HEK293 (cell line): Measurements from ENCODE around the gene NOL4L.

Experiments
- CTCF ChIA-PET: fragments of 350-600 bp; formaldehyde crosslinking; extraction: SDS; loops from one replicate; lab custom pipeline; 2021; ENCODE audit warnings: antibody characterized with exemption; lab: Yijun Ruan, JAX
- POLR2A ChIA-PET: fragments of 300-600 bp; formaldehyde crosslinking; extraction: SDS; loops from one replicate; lab custom pipeline; 2020; ENCODE audit warnings: antibody characterized with exemption, inconsistent platforms; lab: Yijun Ruan, JAX
- H3K27ac ChIP-seq: fragments of 200-500 bp; sonication (Bioruptor generic); 2 replicates; pipeline ENCODE4 v1.5.1; 2014; ENCODE audit warnings: low read depth, low read length, control low read depth, inconsistent platforms; ENCODE audit errors: extremely low read depth
- H3K36me3 ChIP-seq, 2 experiments: fragments of 200-500 bp in 1 of 2; sonication (Bioruptor generic) in 1 of 2; 1 replicate in 1 of 2; 2 replicates in 1 of 2; pipeline ENCODE4 v1.5.1; 2014 to 2017; ENCODE audit warnings: inconsistent platforms in 2 of 2, low read length in 2 of 2; ENCODE audit not compliant: control insufficient read depth in 2 of 2, insufficient read depth in 1 of 2
- H3K4me1 ChIP-seq: fragments of 200-500 bp; sonication (Bioruptor generic); 2 replicates; pipeline ENCODE4 v1.5.1; 2014; ENCODE audit warnings: mild to moderate bottlenecking, low read length, inconsistent platforms; ENCODE audit not compliant: control insufficient read depth, insufficient read depth
- H3K4me3 ChIP-seq: 2 replicates; pipeline ENCODE4 v1.5.1; 2011; ENCODE audit warnings: low read depth, mild to moderate bottlenecking, control low read depth, low read length, moderate library complexity
- H3K9me3 ChIP-seq: fragments of 200-500 bp; sonication (Bioruptor generic); 2 replicates; pipeline ENCODE4 v1.5.1; 2014; ENCODE audit warnings: low read depth, low read length, inconsistent platforms; ENCODE audit not compliant: control insufficient read depth, insufficient read depth
- BCL11B ChIP-seq: fragments of 450-650 bp; formaldehyde crosslinking; IDR thresholded peaks from 2 replicates; pipeline ENCODE4 v1.5.1; 2016; ENCODE audit warnings: low read depth, missing biosample characterization, missing genetic modification characterization
- FEZF1 ChIP-seq: fragments of 450-650 bp; formaldehyde crosslinking; IDR thresholded peaks from 2 replicates; pipeline ENCODE4 v1.5.1; 2016; ENCODE audit warnings: missing biosample characterization, missing genetic modification characterization
- GFI1B ChIP-seq: fragments of 450-650 bp; formaldehyde crosslinking; IDR thresholded peaks from 2 replicates; pipeline ENCODE4 v1.5.1; 2016; ENCODE audit warnings: missing biosample characterization, missing genetic modification characterization
- GLIS2 ChIP-seq: fragments of 450-650 bp; formaldehyde crosslinking; IDR thresholded peaks from 2 replicates; pipeline ENCODE4 v1.5.1; 2016; ENCODE audit warnings: missing biosample characterization, missing genetic modification characterization
- SP2 ChIP-seq: fragments of 450-650 bp; formaldehyde crosslinking; IDR thresholded peaks from 2 replicates; pipeline ENCODE4 v1.5.1; 2016; ENCODE audit warnings: missing biosample characterization, missing genetic modification characterization
- ZBTB8A ChIP-seq: fragments of 450-650 bp; formaldehyde crosslinking; IDR thresholded peaks from 2 replicates; pipeline ENCODE4 v1.5.1; 2016; ENCODE audit warnings: missing biosample characterization, missing genetic modification characterization
- ZIC2 ChIP-seq: fragments of 450-650 bp; formaldehyde crosslinking; IDR thresholded peaks from 2 replicates; pipeline ENCODE4 v1.5.1; 2016; ENCODE audit warnings: missing biosample characterization, missing genetic modification characterization
- ZNF114 ChIP-seq: fragments of 450-650 bp; formaldehyde crosslinking; IDR thresholded peaks from 2 replicates; pipeline ENCODE4 v1.5.0; 2017; ENCODE audit warnings: missing biosample characterization, missing genetic modification characterization
- ZNF121 ChIP-seq: fragments of 450-650 bp; formaldehyde crosslinking; IDR thresholded peaks from 2 replicates; pipeline ENCODE4 v1.5.1; 2016; ENCODE audit warnings: missing biosample characterization, missing genetic modification characterization
- ZNF211 ChIP-seq: fragments of 450-650 bp; formaldehyde crosslinking; IDR thresholded peaks from 2 replicates; pipeline ENCODE4 v1.5.1; 2016; ENCODE audit warnings: low read depth, missing biosample characterization, missing genetic modification characterization
- ZNF274 ChIP-seq, 2 experiments: fragments of 200-500 bp in 1 of 2; fragments of 450-650 bp in 1 of 2; sonication (Bioruptor generic) in 1 of 2; formaldehyde crosslinking in 1 of 2; IDR thresholded peaks; 2 replicates each; pipeline versions ENCODE4 v1.5.1 to v1.6.1; 2014 to 2016; ENCODE audit warnings: borderline replicate concordance in 1 of 2, inconsistent platforms in 1 of 2, low read length in 1 of 2, missing biosample characterization in 1 of 2, missing genetic modification characterization in 1 of 2
- ZNF354C ChIP-seq: fragments of 450-650 bp; formaldehyde crosslinking; IDR thresholded peaks from 2 replicates; pipeline ENCODE4 v1.5.1; 2016; ENCODE audit warnings: missing biosample characterization, missing genetic modification characterization, low read depth, borderline replicate concordance
- ZNF501 ChIP-seq: fragments of 450-650 bp; formaldehyde crosslinking; IDR thresholded peaks from 2 replicates; pipeline ENCODE4 v1.5.1; 2016; ENCODE audit warnings: missing biosample characterization, missing genetic modification characterization
- ZNF623 ChIP-seq: fragments of 450-650 bp; formaldehyde crosslinking; IDR thresholded peaks from 2 replicates; pipeline ENCODE4 v1.5.1; 2016; ENCODE audit warnings: missing biosample characterization, missing genetic modification characterization
- ZNF785 ChIP-seq: fragments of 450-650 bp; formaldehyde crosslinking; IDR thresholded peaks from 2 replicates; pipeline ENCODE4 v1.5.1; 2016; ENCODE audit warnings: missing biosample characterization, missing genetic modification characterization
- TF ChIP-seq, protein P1 (sequence below): fragments of 450-650 bp; formaldehyde crosslinking; IDR thresholded peaks from 2 replicates; pipeline ENCODE4 v1.5.1; 2016; ENCODE audit warnings: missing biosample characterization, missing genetic modification characterization
- TF ChIP-seq, protein P2 (sequence below): fragments of 450-650 bp; formaldehyde crosslinking; IDR thresholded peaks from 2 replicates; pipeline ENCODE4 v1.5.1; 2016; ENCODE audit warnings: missing biosample characterization, missing genetic modification characterization
- TF ChIP-seq, protein P3 (sequence below): fragments of 450-650 bp; formaldehyde crosslinking; conservative IDR thresholded peaks from 2 replicates; pipeline ENCODE4 v1.5.1; 2016; ENCODE audit warnings: low read depth, missing biosample characterization, missing genetic modification characterization
- TF ChIP-seq, protein P4 (sequence below): IDR thresholded peaks from 2 replicates; pipeline ENCODE4 v1.6.1; 2011; ENCODE audit warnings: mild to moderate bottlenecking, low read depth, low read length, borderline replicate concordance

NOL4L gene

DNA sequence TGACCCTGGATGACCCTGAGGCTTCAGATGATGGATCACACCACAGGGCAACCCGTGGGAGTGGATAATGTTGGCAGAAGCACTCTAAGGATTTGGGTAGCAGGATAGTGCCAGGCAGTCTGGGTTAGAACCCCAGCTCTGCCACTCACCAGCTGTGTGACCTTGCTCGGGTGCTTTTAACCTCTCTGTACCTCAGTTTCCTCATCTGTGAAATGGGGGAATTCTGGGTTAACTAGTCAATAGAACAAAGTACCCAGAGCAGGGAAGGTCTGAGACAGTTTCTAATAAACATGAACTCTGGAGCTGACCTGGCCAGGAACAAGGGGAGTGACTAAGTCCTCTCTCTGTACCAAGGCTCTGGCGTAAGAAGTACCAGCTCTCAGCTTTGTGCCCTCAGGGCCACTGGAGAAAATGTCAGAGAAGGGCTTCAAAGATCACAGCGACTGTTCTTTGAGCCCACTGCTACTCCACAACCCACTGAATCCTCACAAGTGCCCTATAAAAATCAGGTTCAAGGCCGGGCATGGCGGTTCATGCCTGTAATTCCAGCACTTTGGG is 14.7 kb upstream of the NOL4L start:
- CTCF ChIA-PET, result no interaction called here
- Histone ChIP-seq H3K4me1 (no peaks in the 10 kb centered on the region), H3K27ac (no peak overlapping the region), H3K4me3 (no peak overlapping the region), H3K9me3 (no peaks in the 10 kb centered on the region), H3K36me3 (no peaks in the 10 kb centered on the region)
- TF ChIP-seq, protein P1, sequence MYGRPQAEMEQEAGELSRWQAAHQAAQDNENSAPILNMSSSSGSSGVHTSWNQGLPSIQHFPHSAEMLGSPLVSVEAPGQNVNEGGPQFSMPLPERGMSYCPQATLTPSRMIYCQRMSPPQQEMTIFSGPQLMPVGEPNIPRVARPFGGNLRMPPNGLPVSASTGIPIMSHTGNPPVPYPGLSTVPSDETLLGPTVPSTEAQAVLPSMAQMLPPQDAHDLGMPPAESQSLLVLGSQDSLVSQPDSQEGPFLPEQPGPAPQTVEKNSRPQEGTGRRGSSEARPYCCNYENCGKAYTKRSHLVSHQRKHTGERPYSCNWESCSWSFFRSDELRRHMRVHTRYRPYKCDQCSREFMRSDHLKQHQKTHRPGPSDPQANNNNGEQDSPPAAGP (tag by site-specific recombination), result no peak
- TF ChIP-seq FEZF1 (tag by site-specific recombination) (no peak), GFI1B (tag by site-specific recombination) (no peak), ZNF274 (IDR thresholded peaks at IDR 0.05; ENCODE audit: low read length) (no peak), ZNF274 (tag by site-specific recombination; IDR thresholded peaks at IDR 0.05; ENCODE audit: borderline replicate concordance) (no peak), ZNF114 (no peak), ZNF211 (tag by site-specific recombination) (no peak), ZNF785 (no peak)
- TF ChIP-seq, protein P2, sequence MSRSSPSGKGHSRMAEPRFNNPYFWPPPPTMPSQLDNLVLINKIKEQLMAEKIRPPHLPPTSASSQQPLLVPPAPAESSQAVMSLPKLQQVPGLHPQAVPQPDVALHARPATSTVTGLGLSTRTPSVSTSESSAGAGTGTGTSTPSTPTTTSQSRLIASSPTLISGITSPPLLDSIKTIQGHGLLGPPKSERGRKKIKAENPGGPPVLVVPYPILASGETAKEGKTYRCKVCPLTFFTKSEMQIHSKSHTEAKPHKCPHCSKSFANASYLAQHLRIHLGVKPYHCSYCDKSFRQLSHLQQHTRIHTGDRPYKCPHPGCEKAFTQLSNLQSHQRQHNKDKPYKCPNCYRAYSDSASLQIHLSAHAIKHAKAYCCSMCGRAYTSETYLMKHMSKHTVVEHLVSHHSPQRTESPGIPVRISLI (tag by site-specific recombination), result no peak
- TF ChIP-seq, protein P3, sequence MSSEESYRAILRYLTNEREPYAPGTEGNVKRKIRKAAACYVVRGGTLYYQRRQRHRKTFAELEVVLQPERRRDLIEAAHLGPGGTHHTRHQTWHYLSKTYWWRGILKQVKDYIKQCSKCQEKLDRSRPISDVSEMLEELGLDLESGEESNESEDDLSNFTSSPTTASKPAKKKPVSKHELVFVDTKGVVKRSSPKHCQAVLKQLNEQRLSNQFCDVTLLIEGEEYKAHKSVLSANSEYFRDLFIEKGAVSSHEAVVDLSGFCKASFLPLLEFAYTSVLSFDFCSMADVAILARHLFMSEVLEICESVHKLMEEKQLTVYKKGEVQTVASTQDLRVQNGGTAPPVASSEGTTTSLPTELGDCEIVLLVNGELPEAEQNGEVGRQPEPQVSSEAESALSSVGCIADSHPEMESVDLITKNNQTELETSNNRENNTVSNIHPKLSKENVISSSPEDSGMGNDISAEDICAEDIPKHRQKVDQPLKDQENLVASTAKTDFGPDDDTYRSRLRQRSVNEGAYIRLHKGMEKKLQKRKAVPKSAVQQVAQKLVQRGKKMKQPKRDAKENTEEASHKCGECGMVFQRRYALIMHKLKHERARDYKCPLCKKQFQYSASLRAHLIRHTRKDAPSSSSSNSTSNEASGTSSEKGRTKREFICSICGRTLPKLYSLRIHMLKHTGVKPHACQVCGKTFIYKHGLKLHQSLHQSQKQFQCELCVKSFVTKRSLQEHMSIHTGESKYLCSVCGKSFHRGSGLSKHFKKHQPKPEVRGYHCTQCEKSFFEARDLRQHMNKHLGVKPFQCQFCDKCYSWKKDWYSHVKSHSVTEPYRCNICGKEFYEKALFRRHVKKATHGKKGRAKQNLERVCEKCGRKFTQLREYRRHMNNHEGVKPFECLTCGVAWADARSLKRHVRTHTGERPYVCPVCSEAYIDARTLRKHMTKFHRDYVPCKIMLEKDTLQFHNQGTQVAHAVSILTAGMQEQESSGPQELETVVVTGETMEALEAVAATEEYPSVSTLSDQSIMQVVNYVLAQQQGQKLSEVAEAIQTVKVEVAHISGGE (tag by site-specific recombination), result no peak
- TF ChIP-seq, protein P4, sequence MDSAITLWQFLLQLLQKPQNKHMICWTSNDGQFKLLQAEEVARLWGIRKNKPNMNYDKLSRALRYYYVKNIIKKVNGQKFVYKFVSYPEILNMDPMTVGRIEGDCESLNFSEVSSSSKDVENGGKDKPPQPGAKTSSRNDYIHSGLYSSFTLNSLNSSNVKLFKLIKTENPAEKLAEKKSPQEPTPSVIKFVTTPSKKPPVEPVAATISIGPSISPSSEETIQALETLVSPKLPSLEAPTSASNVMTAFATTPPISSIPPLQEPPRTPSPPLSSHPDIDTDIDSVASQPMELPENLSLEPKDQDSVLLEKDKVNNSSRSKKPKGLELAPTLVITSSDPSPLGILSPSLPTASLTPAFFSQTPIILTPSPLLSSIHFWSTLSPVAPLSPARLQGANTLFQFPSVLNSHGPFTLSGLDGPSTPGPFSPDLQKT, result no peak
- POLR2A ChIA-PET, result no interaction called here

DNA sequence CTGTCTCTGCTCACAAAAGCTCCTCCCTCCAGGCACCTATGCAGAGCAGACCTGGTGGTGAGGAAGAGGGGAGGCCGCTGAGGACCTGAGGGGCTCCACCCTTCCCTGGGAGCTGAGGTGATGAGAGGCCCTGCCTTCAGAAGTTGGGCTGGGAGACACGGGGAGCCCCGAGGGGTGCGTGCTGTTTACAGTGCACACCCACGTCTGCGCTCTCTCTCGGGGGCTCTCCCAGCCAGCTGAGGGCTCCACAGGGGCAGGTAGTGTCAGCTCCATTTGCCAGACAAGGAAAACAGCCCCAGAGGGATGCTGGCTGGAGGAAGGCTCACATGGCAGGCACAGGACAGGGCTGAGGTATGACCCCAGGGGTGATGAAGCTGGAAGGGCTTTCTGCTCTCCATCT is 13.5 kb upstream of the NOL4L start:
- ChIA-PET CTCF (interaction anchor here (0.7 kb wide), 1 partner anchor 31 kb away, joined by 3 read pairs; no protein-coding TSS in a partner anchor), POLR2A (no interaction called here)
- Histone ChIP-seq H3K4me3 (no peak overlapping the region), H3K4me1 (no peaks in the 10 kb centered on the region), H3K27ac (no peak overlapping the region), H3K9me3 (no peaks in the 10 kb centered on the region), H3K36me3 (no peaks in the 10 kb centered on the region)
- TF ChIP-seq ZNF354C (tag by site-specific recombination) (no peak), BCL11B (no peak), ZIC2 (tag by site-specific recombination) (peak; percentile 46), ZNF501 (tag by site-specific recombination) (no peak)

DNA sequence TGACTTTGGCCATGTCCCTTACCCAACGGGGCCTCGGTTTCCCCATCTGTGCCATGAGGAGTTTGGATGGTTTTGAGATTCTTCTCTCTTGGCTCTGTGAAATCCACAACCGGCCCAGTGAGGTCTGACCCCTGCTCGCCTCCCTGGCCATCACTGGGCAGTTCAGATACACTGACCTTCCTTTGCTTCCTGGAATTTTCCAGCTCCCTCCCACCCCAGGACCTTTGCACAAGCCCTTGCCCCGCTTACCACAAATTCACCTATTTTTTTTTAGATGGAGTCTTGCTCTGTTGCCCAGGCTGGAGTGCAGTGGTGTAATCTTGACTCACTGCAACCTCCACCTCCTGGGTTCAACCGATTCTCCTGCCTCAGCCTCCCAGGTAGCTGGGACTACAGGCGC is 12.6 kb upstream of the NOL4L start:
- Histone ChIP-seq H3K9me3 (no peaks in the 10 kb centered on the region), H3K36me3 (no peaks in the 10 kb centered on the region), H3K4me1 (no peaks in the 10 kb centered on the region), H3K27ac (no peak overlapping the region), H3K4me3 (no peak overlapping the region)
- ChIA-PET CTCF (interaction anchor here (0.7 to 1.0 kb wide), 2 partner anchors 32 to 55 kb away, joined by 3 to 4 read pairs; no protein-coding TSS in a partner anchor), POLR2A (no interaction called here)
- TF ChIP-seq SP2 (tag by site-specific recombination), result no peak
- peak; percentile 91 for TF ChIP-seq ZNF623
- TF ChIP-seq ZNF121, result 0 out of 2 replicates have a peak, but pooled peaks have one; percentile 57
- TF ChIP-seq GLIS2, result no peak
- TF ChIP-seq ZBTB8A (tag by site-specific recombination), result no peak
